Colonic mucosa (tissue), 4 donors: Measurements from ENCODE around the gene QPCTL. TPM values are rescaled to one million over a fixed set of nuclear protein-coding genes. Genes with fewer than 3 reads are reported as not detected.
A peak's percentile ranks its signal among the peaks of the same experiment; 100 is the strongest.

Source experiments
- DNase-seq: peaks from one replicate; pipeline ENCODE4 v3.0.0-alpha.2; 2020
- H3K27ac ChIP-seq: fragments of 200-600 bp; one replicate; pipeline ENCODE4 v1.8.0; 2021
- H3K27me3 ChIP-seq: fragments of 200-600 bp; one replicate; pipeline ENCODE4 v1.8.0; 2021
- H3K36me3 ChIP-seq: fragments of 200-600 bp; one replicate; pipeline ENCODE4 v1.8.0; 2021
- H3K4me1 ChIP-seq: fragments of 200-600 bp; one replicate; pipeline ENCODE4 v1.8.0; 2021; ENCODE audit warnings: mild to moderate bottlenecking
- H3K4me3 ChIP-seq: fragments of 200-600 bp; one replicate; pipeline ENCODE4 v1.8.0; 2021
- H3K9ac ChIP-seq, 2 donors: one replicate each; pipeline ENCODE4 v1.7.0; 2013; ENCODE audit warnings: control low read depth in 2 of 2, low read depth in 2 of 2, low read length in 2 of 2
- H3K9me3 ChIP-seq: fragments of 200-600 bp; one replicate; pipeline ENCODE4 v1.8.0; 2021
- CTCF ChIP-seq: fragments of 200-600 bp; IDR thresholded peaks from one replicate; pipeline ENCODE4 v1.8.0; 2022; ENCODE audit warnings: antibody characterized with exemption, mild to moderate bottlenecking
- intact Hi-C: fragments of 100-400 bp; cut with DNase I; formaldehyde crosslinking; loops from one replicate; pipeline ENCODE4 v1.14.1; 2022
- total RNA-seq, 2 donors: library from RNA; stranded (reverse); fragmentation: NEBNext Ultra II Directional in 1 of 2; extraction: Animal tissue kit (Norgen Biotek cat#: 25700) in 1 of 2; gene quantifications; one replicate each; pipeline ENCODE4 v1.2.1, GENCODE V29; 2021
- donor health status: healthy.
- donor health status: DM: no; HTN: no; CAD: no.
- donor health status: DM: no; HTN: no; CAD: no.

QPCTL gene
- total RNA-seq, 2 donors from 2014 or later = 10.7 to 11.2 TPM

GRCh38 chr19:45691516-45692186 is 815 bp upstream of the QPCTL start, which contains the start of gene SNRPD2:
Gene SNRPD2, minus strand, starts transcription at chr19:45691953. Its CDS starts 65 bp downstream, at chr19:45691888.
- Histone ChIP-seq H3K36me3 (no peaks in the 10 kb centered on the region), H3K9ac (peak within 1 kb of the TSS; percentile 96 to 97), H3K27ac (peak within 1 kb of the TSS; percentile 93), H3K4me1 (peaks cover 4% of the 10 kb centered on the region), H3K27me3 (no peaks in the 10 kb centered on the region), H3K9me3 (no peaks in the 10 kb centered on the region), H3K4me3 (peak within 1 kb of the TSS; percentile 97)
- DNase-seq = peak; percentile 94
- intact Hi-C loops = loop anchor here (5.0 kb wide), 1 partner anchor 76 kb away; the partner anchor contains the start of gene SIX5
- TF ChIP-seq CTCF = no peak

GRCh38 chr19:45693106-45693788 is 781 bp downstream of the QPCTL start:
- intact Hi-C loops = loop anchor here (5.0 kb wide), 1 partner anchor 74 kb away; the partner anchor contains the start of gene SIX5
- TF ChIP-seq CTCF = peak; percentile 92
- Histone ChIP-seq H3K4me1 (peaks cover 4% of the 10 kb centered on the region), H3K27me3 (no peaks in the 10 kb centered on the region), H3K4me3 (peak overlapping the region; percentile 97), H3K27ac (peak overlapping the region; percentile 93), H3K36me3 (no peaks in the 10 kb centered on the region), H3K9me3 (no peaks in the 10 kb centered on the region), H3K9ac (peak overlapping the region; percentile 82 to 97)
- DNase-seq = peak; percentile 90

- H3K9me3 ChIP-seq = no peaks in the 10 kb centered on the region
- H3K27ac ChIP-seq = no peak overlapping the region
- no peak overlapping the region for H3K9ac ChIP-seq
- H3K27me3 ChIP-seq = no peaks in the 10 kb centered on the region
- no peak for TF ChIP-seq CTCF
- intact Hi-C loops = no loop called here
- no peaks in the 10 kb centered on the region for H3K4me1 ChIP-seq
- no peak for DNase-seq
- no peaks in the 10 kb centered on the region for H3K36me3 ChIP-seq
- H3K4me3 ChIP-seq = no peak overlapping the region
Observed at GRCh38 chr19:45701676-45702075, 9.2 kb downstream of the QPCTL start.

GRCh38 chr19:45705115-45705514 is 12.6 kb downstream of the QPCTL start:
- intact Hi-C loops = no loop called here

More at GRCh38 chr19:45705115-45705514, 12.6 kb downstream of the QPCTL start:
- Histone ChIP-seq H3K9me3 (no peaks in the 10 kb centered on the region), H3K27me3 (no peaks in the 10 kb centered on the region), H3K9ac (no peak overlapping the region), H3K4me1 (no peaks in the 10 kb centered on the region), H3K4me3 (no peak overlapping the region), H3K36me3 (no peaks in the 10 kb centered on the region), H3K27ac (no peak overlapping the region)
- no peak for TF ChIP-seq CTCF
- DNase-seq = no peak
